H9 (cell line): ENCODE measurements around the gene KLHL10. TPM values are rescaled to one million over a fixed set of nuclear protein-coding genes. Genes with fewer than 3 reads are reported as not detected.

Experiments used
- DNase-seq: peaks from one replicate; pipeline ENCODE4 v3.0.0-alpha.2; 2017
- H2AFZ ChIP-seq: one replicate; pipeline ENCODE4 v1.6.1; 2013; ENCODE audit warnings: mild to moderate bottlenecking, low read length, control low read depth, moderate library complexity
- H2AK5ac ChIP-seq: 2 replicates; pipeline ENCODE4 v1.6.1; 2013; ENCODE audit warnings: low read length, control low read depth, mixed read lengths; ENCODE audit not compliant: insufficient read length
- H2BK120ac ChIP-seq: one replicate; pipeline ENCODE4 v1.6.1; 2013; ENCODE audit warnings: low read depth, mild to moderate bottlenecking, low read length, control low read depth, inconsistent platforms; ENCODE audit not compliant: poor library complexity, severe bottlenecking
- H2BK12ac ChIP-seq: 2 replicates; pipeline ENCODE4 v1.6.1; 2013; ENCODE audit warnings: low read length, control low read depth, mixed read lengths, low read depth; ENCODE audit not compliant: insufficient read length
- H2BK15ac ChIP-seq: 2 replicates; pipeline ENCODE4 v1.6.1; 2013; ENCODE audit warnings: low read depth, low read length, control low read depth
- H2BK20ac ChIP-seq: one replicate; pipeline ENCODE4 v1.6.1; 2013; ENCODE audit warnings: low read depth, mild to moderate bottlenecking, low read length, control low read depth, inconsistent platforms; ENCODE audit not compliant: poor library complexity, severe bottlenecking
- H2BK5ac ChIP-seq: 2 replicates; pipeline ENCODE4 v1.6.1; 2013; ENCODE audit warnings: low read length, control low read depth, mixed read lengths; ENCODE audit not compliant: insufficient read length
- H3K14ac ChIP-seq: 2 replicates; pipeline ENCODE4 v1.6.1; 2013; ENCODE audit warnings: low read length, control low read depth; ENCODE audit not compliant: insufficient read depth
- H3K18ac ChIP-seq: 2 replicates; pipeline ENCODE4 v1.6.1; 2013; ENCODE audit warnings: low read depth, mild to moderate bottlenecking, mixed read lengths, low read length, control low read depth; ENCODE audit not compliant: insufficient read length
- H3K23ac ChIP-seq: 2 replicates; pipeline ENCODE4 v1.6.1; 2013; ENCODE audit warnings: low read length, control low read depth, mixed read lengths, low read depth; ENCODE audit not compliant: insufficient read length
- H3K23me2 ChIP-seq: 2 replicates; pipeline ENCODE4 v1.6.1; 2013; ENCODE audit warnings: low read depth, mild to moderate bottlenecking, mixed read lengths, low read length, control low read depth; ENCODE audit not compliant: insufficient read length, poor library complexity, severe bottlenecking
- H3K27ac ChIP-seq: 2 replicates; pipeline ENCODE4 v1.5.1; 2013; ENCODE audit warnings: low read length, control low read depth, mixed read lengths, low read depth; ENCODE audit not compliant: insufficient read length
- H3K27me3 ChIP-seq: 2 replicates; pipeline ENCODE4 v1.6.1; 2013; ENCODE audit warnings: low read length, control low read depth, inconsistent platforms; ENCODE audit not compliant: insufficient read depth
- H3K4ac ChIP-seq: 2 replicates; pipeline ENCODE4 v1.6.1; 2013; ENCODE audit warnings: low read depth, mild to moderate bottlenecking, control low read depth, inconsistent platforms, low read length, moderate library complexity
- H3K4me1 ChIP-seq: 2 replicates; pipeline ENCODE4 v1.6.1; 2013; ENCODE audit warnings: low read length, control low read depth, inconsistent platforms; ENCODE audit not compliant: insufficient read depth
- H3K4me2 ChIP-seq: 2 replicates; pipeline ENCODE4 v1.6.1; 2013; ENCODE audit warnings: low read length, control low read depth, mixed read lengths; ENCODE audit not compliant: insufficient read length, insufficient read depth
- H3K56ac ChIP-seq: 2 replicates; pipeline ENCODE4 v1.6.1; 2013; ENCODE audit warnings: low read depth, mild to moderate bottlenecking, mixed read lengths, low read length, control low read depth; ENCODE audit not compliant: insufficient read length
- H3K79me1 ChIP-seq: 2 replicates; pipeline ENCODE4 v1.6.1; 2013; ENCODE audit warnings: low read depth, mild to moderate bottlenecking, moderate library complexity, low read length, control low read depth, inconsistent platforms; ENCODE audit not compliant: insufficient read depth, poor library complexity, severe bottlenecking
- H3K79me2 ChIP-seq: 2 replicates; pipeline ENCODE4 v1.6.1; 2013; ENCODE audit warnings: low read length, control low read depth, inconsistent platforms; ENCODE audit not compliant: insufficient read depth
- H3K9ac ChIP-seq: 2 replicates; pipeline ENCODE4 v1.6.1; 2013; ENCODE audit warnings: low read length, control low read depth, mixed read lengths; ENCODE audit not compliant: insufficient read length; ENCODE audit errors: extremely low read depth
- H3K9me3 ChIP-seq: one replicate; pipeline ENCODE4 v1.6.1; 2013; ENCODE audit warnings: low read depth, low read length, inconsistent platforms; ENCODE audit not compliant: control insufficient read depth
- H3T11ph ChIP-seq: one replicate; pipeline ENCODE4 v1.6.1; 2013; ENCODE audit warnings: mild to moderate bottlenecking, low read length, control low read depth, inconsistent platforms
- H4K20me1 ChIP-seq: one replicate; pipeline ENCODE4 v1.6.1; 2013; ENCODE audit not compliant: control insufficient read depth, insufficient read length, insufficient read depth
- H4K5ac ChIP-seq: 2 replicates; pipeline ENCODE4 v1.6.1; 2013; ENCODE audit warnings: low read depth, mild to moderate bottlenecking, mixed read lengths, low read length, control low read depth; ENCODE audit not compliant: insufficient read length
- H4K8ac ChIP-seq: replicated peaks from 2 replicates; pipeline ENCODE4 v1.6.1; 2013; ENCODE audit warnings: low read length, control low read depth, mixed read lengths, low read depth; ENCODE audit not compliant: insufficient read length
- H4K91ac ChIP-seq: 2 replicates; pipeline ENCODE4 v1.6.1; 2013; ENCODE audit warnings: low read depth, mild to moderate bottlenecking, moderate library complexity, mixed read lengths, low read length, control low read depth; ENCODE audit not compliant: insufficient read length
- H3K27ac Mint-ChIP-seq, 3 experiments: 2 replicates in 2 of 3; 3 replicates in 1 of 3; pipeline ENCODE4 v1.8.0; 2020 to 2021; ENCODE audit warnings: mixed read lengths in 3 of 3, mild to moderate bottlenecking in 1 of 3, moderate library complexity in 1 of 3
- H3K27me3 Mint-ChIP-seq: 2 replicates; pipeline ENCODE4 v1.8.0; 2021; ENCODE audit warnings: low read depth, mild to moderate bottlenecking, moderate library complexity, mixed read lengths
- H3K36me3 Mint-ChIP-seq, 3 experiments: 2 replicates in 2 of 3; 3 replicates in 1 of 3; pipeline ENCODE4 v1.8.0; 2020 to 2021; ENCODE audit warnings: low read depth in 3 of 3, mixed read lengths in 3 of 3; ENCODE audit not compliant: insufficient read depth in 1 of 3
- H3K4me1 Mint-ChIP-seq, 2 experiments: 2 replicates each; pipeline ENCODE4 v1.8.0; 2020; ENCODE audit warnings: mixed read lengths in 2 of 2
- H3K4me3 Mint-ChIP-seq, 2 experiments: 2 replicates in 1 of 2; 3 replicates in 1 of 2; pipeline ENCODE4 v1.8.0; 2020 to 2021; ENCODE audit warnings: mild to moderate bottlenecking in 2 of 2, mixed read lengths in 2 of 2, moderate library complexity in 1 of 2
- H3K9me3 Mint-ChIP-seq, 2 experiments: 2 replicates in 1 of 2; 3 replicates in 1 of 2; pipeline ENCODE4 v1.8.0; 2020; ENCODE audit warnings: mild to moderate bottlenecking in 2 of 2, mixed read lengths in 2 of 2, moderate library complexity in 1 of 2
- WGBS: extraction: QIAGEN DNeasy Blood & Tissue Kit; methylation state at CpG from one replicate; pipeline ENCODE4 v1.1.7; 2013; ENCODE audit warnings: missing lambda C conversion rate, low lambda C conversion rate, mixed read lengths; ENCODE audit not compliant: insufficient read length; ENCODE audit errors: extremely low coverage; 5-methylcytosine and 5-hydroxymethylcytosine counted together
- total RNA-seq: library from RNA; stranded (reverse); gene quantifications from 2 replicates; pipeline ENCODE4 v1.2.1, GENCODE V29; 2021
- TF ChIP-seq, protein P1 (sequence below): fragments of 200-600 bp; sonication (generic); conservative IDR thresholded peaks from 3 replicates; pipeline ENCODE4 v1.8.0; 2021; ENCODE audit warnings: antibody characterized with exemption, mild to moderate bottlenecking

Gene KLHL10
- total RNA-seq, 1 experiment from 2014 or later, result 0.46 TPM

DNA sequence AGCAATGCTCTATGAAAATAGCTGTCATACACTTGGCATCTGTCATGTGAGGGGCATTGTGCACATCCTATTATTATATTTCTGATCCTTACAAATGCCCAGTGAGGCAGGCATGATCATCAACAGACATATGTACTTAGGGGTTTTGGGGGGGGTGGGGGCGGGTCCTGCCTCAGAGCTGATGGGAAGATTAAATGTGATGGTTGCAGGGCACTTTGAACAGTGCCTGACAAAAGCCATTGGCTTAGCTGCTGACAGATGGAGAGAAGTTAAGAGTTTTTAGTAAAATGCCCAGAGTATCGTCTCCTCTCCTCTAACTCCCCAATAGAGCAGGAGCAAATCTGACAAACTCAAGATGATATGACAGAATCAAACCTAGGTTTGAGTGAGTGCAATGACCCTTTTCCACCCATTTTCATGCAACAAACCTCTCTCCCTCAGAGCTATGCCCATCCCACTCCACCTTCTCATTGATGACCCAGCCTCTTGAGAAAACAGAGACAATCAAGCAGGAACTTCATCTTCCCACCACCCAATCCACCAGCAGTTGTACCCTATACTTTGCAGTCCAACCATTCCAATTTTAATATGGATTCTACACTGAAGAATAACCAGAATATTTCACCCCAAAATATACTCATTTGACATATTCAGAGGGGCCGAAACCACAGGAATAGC, 22.8 kb downstream of the KLHL10 start:
- no peak overlapping the region for H4K91ac ChIP-seq
- H3K4me2 ChIP-seq, result peak overlapping the region; percentile 8
- H3K79me1 ChIP-seq, result peaks cover 2% of the 10 kb centered on the region
- no peak overlapping the region for H3K4ac ChIP-seq
- peaks cover 16% of the 10 kb centered on the region for H3K23me2 ChIP-seq
- H3K4me1 ChIP-seq, result peaks cover 5% of the 10 kb centered on the region; the same call in 1 of the 2 replicates
- no peak overlapping the region for H3K23ac ChIP-seq
- H2AFZ ChIP-seq, result no peak overlapping the region
- TF ChIP-seq, protein P1, sequence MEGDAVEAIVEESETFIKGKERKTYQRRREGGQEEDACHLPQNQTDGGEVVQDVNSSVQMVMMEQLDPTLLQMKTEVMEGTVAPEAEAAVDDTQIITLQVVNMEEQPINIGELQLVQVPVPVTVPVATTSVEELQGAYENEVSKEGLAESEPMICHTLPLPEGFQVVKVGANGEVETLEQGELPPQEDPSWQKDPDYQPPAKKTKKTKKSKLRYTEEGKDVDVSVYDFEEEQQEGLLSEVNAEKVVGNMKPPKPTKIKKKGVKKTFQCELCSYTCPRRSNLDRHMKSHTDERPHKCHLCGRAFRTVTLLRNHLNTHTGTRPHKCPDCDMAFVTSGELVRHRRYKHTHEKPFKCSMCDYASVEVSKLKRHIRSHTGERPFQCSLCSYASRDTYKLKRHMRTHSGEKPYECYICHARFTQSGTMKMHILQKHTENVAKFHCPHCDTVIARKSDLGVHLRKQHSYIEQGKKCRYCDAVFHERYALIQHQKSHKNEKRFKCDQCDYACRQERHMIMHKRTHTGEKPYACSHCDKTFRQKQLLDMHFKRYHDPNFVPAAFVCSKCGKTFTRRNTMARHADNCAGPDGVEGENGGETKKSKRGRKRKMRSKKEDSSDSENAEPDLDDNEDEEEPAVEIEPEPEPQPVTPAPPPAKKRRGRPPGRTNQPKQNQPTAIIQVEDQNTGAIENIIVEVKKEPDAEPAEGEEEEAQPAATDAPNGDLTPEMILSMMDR, result no peak
- no peak overlapping the region for H4K8ac ChIP-seq
- H3K18ac ChIP-seq, result no peak overlapping the region
- H3K9ac ChIP-seq, result no peak overlapping the region
- no CpG with 5 or more reads among the region's 3 CpGs for WGBS
- Mint-ChIP-seq H3K27ac (peak overlapping the region in 2 of 3 experiments; percentile 3 to 84; a peak in 3 of 7 replicates), H3K27me3 (no peaks in the 10 kb centered on the region), H3K4me3 (peak overlapping the region in 1 of 2 experiments; percentile 20; a peak in 3 of 5 replicates), H3K36me3 (peaks cover 0 to 7% (median 2%) of the 10 kb centered on the region in 3 experiments; a peak in 3 of 7 replicates), H3K4me1 (peaks cover 23 to 31% of the 10 kb centered on the region in 2 experiments), H3K9me3 (no peaks in the 10 kb centered on the region)
- H3K27me3 ChIP-seq, result no peaks in the 10 kb centered on the region
- H2BK15ac ChIP-seq, result no peak overlapping the region
- H3K56ac ChIP-seq, result no peak overlapping the region
- no peak overlapping the region for H2BK20ac ChIP-seq
- H3K9me3 ChIP-seq, result no peaks in the 10 kb centered on the region
- no peak overlapping the region for H2BK5ac ChIP-seq
- H2AK5ac ChIP-seq, result no peak overlapping the region
- no peak overlapping the region for H4K5ac ChIP-seq
- H2BK120ac ChIP-seq, result no peak overlapping the region
- no peaks in the 10 kb centered on the region for H4K20me1 ChIP-seq
- H3T11ph ChIP-seq, result no peak overlapping the region
- H2BK12ac ChIP-seq, result no peak overlapping the region
- H3K14ac ChIP-seq, result no peak overlapping the region
- DNase-seq, result no peak
- H3K27ac ChIP-seq, result no peak overlapping the region
- H3K79me2 ChIP-seq, result peaks cover 15% of the 10 kb centered on the region; the same call in 1 of the 2 replicates
